ENCODE measurements around the gene NF1. TPM values are rescaled to one million over a fixed set of nuclear protein-coding genes. Genes with fewer than 3 reads are reported as not detected.
A peak's percentile ranks its signal among the peaks of the same experiment; 100 is the strongest.

Gene NF1
- total RNA-seq, 1 experiment from 2014 or later = 35.4 TPM

- no peaks in the 10 kb centered on the region for H3K36me3 Mint-ChIP-seq
- DNase-seq (ENCODE audit: low spot score) (no peak), ATAC-seq (no peak)
- ChIA-PET CTCF (no interaction called here), POLR2A (no interaction called here)
- H3K27me3 Mint-ChIP-seq (ENCODE audit: low read depth) = no peaks in the 10 kb centered on the region
- no peaks in the 10 kb centered on the region for H3K9me3 Mint-ChIP-seq
- no peak overlapping the region for H3K27ac Mint-ChIP-seq
- no peak for TF ChIP-seq ZNF219 (CRISPR knock-in tag; IDR thresholded peaks at IDR 0.05; ENCODE audit: borderline replicate concordance)
- TF ChIP-seq ATF1 (CRISPR knock-in tag; IDR thresholded peaks at IDR 0.05) = no peak
- TF ChIP-seq FOXP1 (CRISPR knock-in tag; IDR thresholded peaks at IDR 0.05; ENCODE audit: borderline replicate concordance) = no peak
- TF ChIP-seq AFF4 (CRISPR knock-in tag; IDR thresholded peaks at IDR 0.05; ENCODE audit: borderline replicate concordance) = no peak
- no peak for TF ChIP-seq ARID4B (CRISPR knock-in tag; IDR thresholded peaks at IDR 0.05; ENCODE audit: borderline replicate concordance)
- no peak for TF ChIP-seq CBFB (CRISPR knock-in tag; IDR thresholded peaks at IDR 0.05; ENCODE audit: low read depth)
- TF ChIP-seq NFATC4 (CRISPR knock-in tag; IDR thresholded peaks at IDR 0.05) = no peak
- no peak for TF ChIP-seq TEAD1 (CRISPR knock-in tag; IDR thresholded peaks at IDR 0.05)
- TF ChIP-seq E2F5 (CRISPR knock-in tag; IDR thresholded peaks at IDR 0.05) = no peak
- TF ChIP-seq RORB (CRISPR knock-in tag; IDR thresholded peaks at IDR 0.05) = no peak
- H3K4me1 Mint-ChIP-seq = peaks cover 8% of the 10 kb centered on the region
- no peak overlapping the region for H3K4me3 Mint-ChIP-seq
Measured at GRCh38 chr17:31309556-31309955, 214.8 kb downstream of the NF1 start.

- Mint-ChIP-seq H3K4me3 (no peak overlapping the region), H3K4me1 (peaks cover 8% of the 10 kb centered on the region), H3K9me3 (no peaks in the 10 kb centered on the region), H3K27ac (peak overlapping the region; percentile 18; the same call in 1 of the 2 replicates), H3K36me3 (no peaks in the 10 kb centered on the region), H3K27me3 (ENCODE audit: low read depth) (no peaks in the 10 kb centered on the region)
- ChIA-PET CTCF (no interaction called here), POLR2A (no interaction called here)
- no peak for ATAC-seq
- no peak for DNase-seq (ENCODE audit: low spot score)
- no peak for TF ChIP-seq ATF1 (CRISPR knock-in tag; IDR thresholded peaks at IDR 0.05)
- no peak for TF ChIP-seq SP1 (CRISPR knock-in tag; conservative IDR thresholded peaks at IDR 0.05)
- TF ChIP-seq ZNF138 (CRISPR knock-in tag; conservative IDR thresholded peaks at IDR 0.05) = no peak
- no peak for TF ChIP-seq ZNF281 (CRISPR knock-in tag; IDR thresholded peaks at IDR 0.05)
- TF ChIP-seq SMAD3 (CRISPR knock-in tag; IDR thresholded peaks at IDR 0.05; ENCODE audit: borderline replicate concordance) = no peak
- no peak for TF ChIP-seq ZBTB43 (CRISPR knock-in tag; IDR thresholded peaks at IDR 0.05)
- TF ChIP-seq HMGXB4 (CRISPR knock-in tag; IDR thresholded peaks at IDR 0.05) = no peak
- no peak for TF ChIP-seq CREM (CRISPR knock-in tag; IDR thresholded peaks at IDR 0.05)
- no peak for TF ChIP-seq ZNF396 (CRISPR knock-in tag; IDR thresholded peaks at IDR 0.05; ENCODE audit: borderline replicate concordance)
- no peak for TF ChIP-seq FOXP4 (CRISPR knock-in tag; IDR thresholded peaks at IDR 0.05)
Measured at GRCh38 chr17:31310260-31310659, 215.5 kb downstream of the NF1 start.
